ENCODE measurements around the gene OR10H5.

The OR10H5 gene, protein sequence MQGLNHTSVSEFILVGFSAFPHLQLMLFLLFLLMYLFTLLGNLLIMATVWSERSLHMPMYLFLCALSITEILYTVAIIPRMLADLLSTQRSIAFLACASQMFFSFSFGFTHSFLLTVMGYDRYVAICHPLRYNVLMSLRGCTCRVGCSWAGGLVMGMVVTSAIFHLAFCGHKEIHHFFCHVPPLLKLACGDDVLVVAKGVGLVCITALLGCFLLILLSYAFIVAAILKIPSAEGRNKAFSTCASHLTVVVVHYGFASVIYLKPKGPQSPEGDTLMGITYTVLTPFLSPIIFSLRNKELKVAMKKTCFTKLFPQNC

GRCh38 chr19:15787611-15788155, at the start of gene OR10H5:
TSS of gene OR10H5 (plus strand) at chr19:15787661. CDS start at chr19:15794049, 6,388 bp downstream.
- Histone ChIP-seq H3K9me2 (replicated peaks; ENCODE audit: insufficient read depth, low read length) (no peaks in the 10 kb centered on the region), H4K20me1 (ENCODE audit: low read depth, low read length) (no peaks in the 10 kb centered on the region), H3K4me2 (ENCODE audit: low read depth, low read length, poor library complexity, severe bottlenecking) (no peak within 1 kb of the TSS), H3K36me3 (ENCODE audit: low read length) (no peaks in the 10 kb centered on the region), H3K79me2 (ENCODE audit: insufficient read depth, low read length) (no peaks in the 10 kb centered on the region), H3K9ac (ENCODE audit: low read length) (no peak within 1 kb of the TSS), H3K27me3 (ENCODE audit: low read length) (no peaks in the 10 kb centered on the region), H3K4me3 (ENCODE audit: insufficient read depth, low read length, poor library complexity, severe bottlenecking) (no peak within 1 kb of the TSS), H2AFZ (ENCODE audit: low read depth, low read length, severe bottlenecking) (no peak within 1 kb of the TSS), H3K9me3 (ENCODE audit: insufficient read depth, low read length) (no peaks in the 10 kb centered on the region), H3K27ac (ENCODE audit: low read depth, low read length) (no peak within 1 kb of the TSS), H3F3A (ENCODE audit: insufficient read depth) (no peaks in the 10 kb centered on the region)
- TF ChIP-seq, protein P1, sequence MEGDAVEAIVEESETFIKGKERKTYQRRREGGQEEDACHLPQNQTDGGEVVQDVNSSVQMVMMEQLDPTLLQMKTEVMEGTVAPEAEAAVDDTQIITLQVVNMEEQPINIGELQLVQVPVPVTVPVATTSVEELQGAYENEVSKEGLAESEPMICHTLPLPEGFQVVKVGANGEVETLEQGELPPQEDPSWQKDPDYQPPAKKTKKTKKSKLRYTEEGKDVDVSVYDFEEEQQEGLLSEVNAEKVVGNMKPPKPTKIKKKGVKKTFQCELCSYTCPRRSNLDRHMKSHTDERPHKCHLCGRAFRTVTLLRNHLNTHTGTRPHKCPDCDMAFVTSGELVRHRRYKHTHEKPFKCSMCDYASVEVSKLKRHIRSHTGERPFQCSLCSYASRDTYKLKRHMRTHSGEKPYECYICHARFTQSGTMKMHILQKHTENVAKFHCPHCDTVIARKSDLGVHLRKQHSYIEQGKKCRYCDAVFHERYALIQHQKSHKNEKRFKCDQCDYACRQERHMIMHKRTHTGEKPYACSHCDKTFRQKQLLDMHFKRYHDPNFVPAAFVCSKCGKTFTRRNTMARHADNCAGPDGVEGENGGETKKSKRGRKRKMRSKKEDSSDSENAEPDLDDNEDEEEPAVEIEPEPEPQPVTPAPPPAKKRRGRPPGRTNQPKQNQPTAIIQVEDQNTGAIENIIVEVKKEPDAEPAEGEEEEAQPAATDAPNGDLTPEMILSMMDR (IDR thresholded peaks at IDR 0.05; ENCODE audit: insufficient read depth, low read length, poor library complexity, severe bottlenecking), result no peak
- no peak for TF ChIP-seq EZH2phosphoT487 (conservative IDR thresholded peaks at IDR 0.05; ENCODE audit: low read length)

DNA sequence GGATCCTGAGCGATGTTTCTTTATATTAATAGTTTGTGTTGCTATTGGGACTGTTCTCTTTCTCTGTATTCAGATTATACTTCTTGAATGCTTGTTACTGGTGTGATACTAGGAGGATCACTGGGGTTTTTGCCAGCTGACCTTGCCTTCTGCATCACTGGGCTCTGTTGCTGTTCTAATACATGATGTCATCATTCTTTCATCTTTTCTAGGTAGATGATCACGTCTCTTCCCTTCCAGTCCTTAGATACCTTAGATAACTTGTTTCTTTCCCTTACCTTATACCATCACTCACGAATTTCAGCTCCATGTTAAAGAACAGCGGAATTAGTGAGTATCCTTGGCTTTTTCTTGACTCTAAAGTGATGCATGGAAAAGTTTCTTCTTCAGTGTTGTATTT, 49.7 kb upstream of the OR10H5 start, which contains the start of gene OR10H3:
OR10H3 (plus strand) TSS at position 264 of the 400 bp plus-strand sequence. CDS start 3,408 bp downstream, outside the sequence.
- no peak within 1 kb of the TSS for H3K4me2 ChIP-seq (ENCODE audit: low read depth, low read length, poor library complexity, severe bottlenecking)
- H3F3A ChIP-seq (ENCODE audit: insufficient read depth), result no peaks in the 10 kb centered on the region
- no peaks in the 10 kb centered on the region for H3K79me2 ChIP-seq (ENCODE audit: insufficient read depth, low read length)
- H3K27ac ChIP-seq (ENCODE audit: low read depth, low read length), result no peak within 1 kb of the TSS
- H3K27me3 ChIP-seq (ENCODE audit: low read length), result no peaks in the 10 kb centered on the region; the same call in 1 of the 2 replicates
- H2AFZ ChIP-seq (ENCODE audit: low read depth, low read length, severe bottlenecking), result no peak within 1 kb of the TSS
- H3K9me2 ChIP-seq (replicated peaks; ENCODE audit: insufficient read depth, low read length), result no peaks in the 10 kb centered on the region
- no peak within 1 kb of the TSS for H3K4me3 ChIP-seq (ENCODE audit: insufficient read depth, low read length, poor library complexity, severe bottlenecking)
- no peaks in the 10 kb centered on the region for H3K36me3 ChIP-seq (ENCODE audit: low read length)
- no peaks in the 10 kb centered on the region for H4K20me1 ChIP-seq (ENCODE audit: low read depth, low read length)
- H3K9ac ChIP-seq (ENCODE audit: low read length), result no peak within 1 kb of the TSS
- no peaks in the 10 kb centered on the region for H3K9me3 ChIP-seq (ENCODE audit: insufficient read depth, low read length)
- TF ChIP-seq EZH2phosphoT487 (conservative IDR thresholded peaks at IDR 0.05; ENCODE audit: low read length), result no peak
- TF ChIP-seq, protein P1 (IDR thresholded peaks at IDR 0.05; ENCODE audit: insufficient read depth, low read length, poor library complexity, severe bottlenecking), result no peak

DNA sequence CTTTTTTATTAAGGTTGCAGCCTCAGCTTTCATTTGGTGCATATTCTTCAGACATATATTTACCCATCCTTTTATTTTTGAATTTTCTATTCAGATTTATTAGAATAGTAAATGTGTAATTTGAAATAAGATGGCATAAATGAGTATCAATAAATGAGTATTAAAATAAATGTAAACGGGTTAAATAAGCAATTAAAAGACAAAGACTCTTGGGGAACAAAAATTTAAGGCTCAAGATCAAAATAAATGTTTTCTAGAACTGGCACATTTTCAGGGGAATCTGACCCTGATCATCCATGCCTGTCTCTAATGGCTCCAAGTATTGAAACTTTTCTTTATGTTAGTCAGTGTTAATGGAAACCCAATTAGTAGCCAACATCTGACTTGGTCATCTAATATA, 46.7 kb upstream of the OR10H5 start:
- Histone ChIP-seq H4K20me1 (ENCODE audit: low read depth, low read length) (no peaks in the 10 kb centered on the region), H3K9ac (ENCODE audit: low read length) (no peak overlapping the region), H3K79me2 (ENCODE audit: insufficient read depth, low read length) (no peaks in the 10 kb centered on the region), H3K36me3 (ENCODE audit: low read length) (no peaks in the 10 kb centered on the region), H3K9me3 (ENCODE audit: insufficient read depth, low read length) (no peaks in the 10 kb centered on the region), H3K27me3 (ENCODE audit: low read length) (no peaks in the 10 kb centered on the region; the same call in 1 of the 2 replicates), H3K9me2 (replicated peaks; ENCODE audit: insufficient read depth, low read length) (no peaks in the 10 kb centered on the region), H2AFZ (ENCODE audit: low read depth, low read length, severe bottlenecking) (no peak overlapping the region), H3K4me3 (ENCODE audit: insufficient read depth, low read length, poor library complexity, severe bottlenecking) (no peak overlapping the region), H3K4me2 (ENCODE audit: low read depth, low read length, poor library complexity, severe bottlenecking) (no peak overlapping the region), H3F3A (ENCODE audit: insufficient read depth) (no peaks in the 10 kb centered on the region), H3K27ac (ENCODE audit: low read depth, low read length) (no peak overlapping the region)
- TF ChIP-seq, protein P1 (IDR thresholded peaks at IDR 0.05; ENCODE audit: insufficient read depth, low read length, poor library complexity, severe bottlenecking), result no peak
- no peak for TF ChIP-seq EZH2phosphoT487 (conservative IDR thresholded peaks at IDR 0.05; ENCODE audit: low read length)
